Retinal pigment epithelial cell (primary cell): Measurements from ENCODE around the gene COX8A.

Source experiments
- DNase-seq: peaks from one replicate; pipeline ENCODE4 v3.0.0-alpha.2; 2010; ENCODE audit warnings: low read depth
- H3K4me3 ChIP-seq: 2 replicates; pipeline ENCODE4 v1.5.1; 2011; ENCODE audit warnings: mild to moderate bottlenecking, low read length, control low read depth, moderate library complexity
- CTCF ChIP-seq: conservative IDR thresholded peaks from 2 replicates; pipeline ENCODE4 v1.5.1; 2011; ENCODE audit warnings: low read depth, low read length, control low read depth, inconsistent platforms

The COX8A gene

DNA sequence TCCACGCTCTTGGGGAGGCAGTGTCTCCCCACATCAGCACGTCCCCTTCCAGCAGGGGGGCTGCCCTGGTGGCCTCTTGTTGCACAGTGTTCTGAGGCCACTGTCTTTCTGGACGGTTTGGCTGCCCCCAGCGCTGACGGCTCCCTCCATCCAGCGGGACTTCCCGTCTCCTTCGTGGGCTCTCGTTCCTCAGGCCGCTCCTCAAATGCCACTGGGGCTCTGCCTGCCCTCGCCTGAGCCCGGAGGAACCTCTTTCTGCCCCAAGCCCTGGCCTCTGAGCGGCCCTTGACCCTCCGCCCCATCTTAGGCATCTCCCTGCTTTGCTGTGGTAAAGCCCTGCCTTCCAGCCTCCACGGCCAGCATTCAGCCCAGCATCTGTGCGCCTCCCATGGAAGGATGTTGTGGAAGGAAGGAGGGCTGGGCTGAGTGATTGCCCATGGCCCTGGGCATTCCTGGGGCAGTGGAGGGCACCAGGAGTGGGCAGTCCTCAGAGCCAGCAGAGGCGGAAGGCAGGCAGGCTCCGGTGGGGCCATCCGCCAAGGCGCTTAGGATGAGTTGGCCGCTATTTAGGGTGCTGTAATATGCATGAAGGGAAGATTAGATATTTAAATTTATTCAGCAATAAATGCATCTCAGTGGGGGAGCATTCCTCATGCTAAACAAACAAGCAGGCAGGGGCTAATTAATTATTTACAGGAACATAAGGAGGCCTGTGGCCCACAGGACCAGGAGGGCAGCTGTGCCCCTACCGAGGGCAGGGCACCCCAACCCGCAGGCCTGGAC, 29.6 kb downstream of the COX8A start:
- H3K4me3 ChIP-seq, result no peak overlapping the region
- no peak for DNase-seq
- no peak for TF ChIP-seq CTCF

GRCh38 chr11:64004590-64004984, 30.2 kb downstream of the COX8A start:
- H3K4me3 ChIP-seq, result no peak overlapping the region
- DNase-seq, result no peak
- TF ChIP-seq CTCF, result no peak

- TF ChIP-seq CTCF, result no peak
- no peak overlapping the region for H3K4me3 ChIP-seq
- no peak for DNase-seq
Observed at GRCh38 chr11:64005691-64006090, 31.3 kb downstream of the COX8A start.

- no peak for DNase-seq
- no peak for TF ChIP-seq CTCF
- H3K4me3 ChIP-seq, result no peak overlapping the region
Observed at GRCh38 chr11:64006398-64006797, 32.0 kb downstream of the COX8A start.

- TF ChIP-seq CTCF, result no peak
- H3K4me3 ChIP-seq, result peak overlapping the region; percentile 33
- DNase-seq, result no peak
Observed at GRCh38 chr11:64007160-64007628, 32.8 kb downstream of the COX8A start.

DNA sequence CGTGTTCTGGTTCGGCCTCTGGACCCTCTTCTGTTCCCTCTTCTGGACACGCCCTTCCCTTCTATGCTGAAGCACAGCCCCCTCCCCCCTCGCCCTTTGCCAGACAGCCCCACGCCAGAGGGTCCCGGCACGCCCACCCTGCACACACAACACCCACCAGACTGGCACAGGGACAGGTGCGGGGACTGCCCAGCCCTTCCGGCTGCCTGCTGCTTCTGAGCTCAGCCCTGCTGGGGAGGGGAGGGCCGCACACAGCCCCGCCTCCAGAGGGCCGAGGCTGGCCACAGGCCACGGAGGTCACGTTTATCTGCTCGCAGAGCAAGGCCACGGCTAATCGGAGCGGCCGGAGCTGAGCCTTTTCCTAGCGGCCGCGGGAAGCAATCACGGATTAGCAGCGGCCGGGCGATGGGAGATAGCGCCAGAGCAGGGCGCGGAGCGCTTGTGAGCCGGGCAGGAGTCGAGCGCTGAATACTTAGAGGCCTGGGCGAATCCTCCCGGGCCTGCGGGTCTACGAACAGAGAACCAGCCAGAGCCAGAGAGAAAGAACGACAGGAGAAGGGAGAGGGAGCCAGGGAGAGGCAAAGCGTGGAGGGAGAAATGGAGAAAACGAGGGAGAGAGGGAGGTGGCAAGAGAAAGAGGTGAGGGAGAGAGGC, 33.3 kb downstream of the COX8A start:
- H3K4me3 ChIP-seq, result peak overlapping the region; percentile 33
- peak; percentile 71 for DNase-seq
- peak; percentile 25 for TF ChIP-seq CTCF
